GM21717 (cell line): ENCODE measurements around the gene RAB4A.
"Not testable (repeated sequence)": the region's sequence is repeated elsewhere in the genome, so short reads cannot be mapped to it uniquely, and the experiment has no call there.

Source experiments
- ATAC-seq: cut with Tn5 transposase; IDR thresholded peaks from one replicate; pipeline ENCODE4 v1.9.1; 2021; ENCODE audit warnings: mild to moderate bottlenecking, moderate library complexity; ENCODE audit not compliant: unreplicated experiment

Gene RAB4A

DNA sequence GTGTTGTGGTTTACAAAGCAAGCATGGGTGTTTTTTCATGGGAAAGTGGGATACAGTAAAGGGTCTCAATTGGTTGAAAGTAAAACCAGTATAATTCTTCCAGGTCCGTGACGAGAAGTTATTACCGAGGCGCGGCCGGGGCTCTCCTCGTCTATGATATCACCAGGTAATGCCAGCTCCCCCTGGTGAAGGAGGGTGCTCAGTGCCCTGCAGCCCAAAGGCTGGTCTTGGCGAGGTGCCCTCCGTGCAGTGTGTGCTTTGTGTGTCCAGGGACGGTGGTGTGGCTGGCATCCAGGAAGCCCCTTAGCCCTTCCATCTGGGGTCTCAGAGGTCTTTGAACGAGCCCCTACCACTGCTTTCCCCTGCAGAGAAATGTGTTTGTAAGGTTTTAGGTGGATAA lies 24.8 kb downstream of the RAB4A start:
- no peak for ATAC-seq

DNA sequence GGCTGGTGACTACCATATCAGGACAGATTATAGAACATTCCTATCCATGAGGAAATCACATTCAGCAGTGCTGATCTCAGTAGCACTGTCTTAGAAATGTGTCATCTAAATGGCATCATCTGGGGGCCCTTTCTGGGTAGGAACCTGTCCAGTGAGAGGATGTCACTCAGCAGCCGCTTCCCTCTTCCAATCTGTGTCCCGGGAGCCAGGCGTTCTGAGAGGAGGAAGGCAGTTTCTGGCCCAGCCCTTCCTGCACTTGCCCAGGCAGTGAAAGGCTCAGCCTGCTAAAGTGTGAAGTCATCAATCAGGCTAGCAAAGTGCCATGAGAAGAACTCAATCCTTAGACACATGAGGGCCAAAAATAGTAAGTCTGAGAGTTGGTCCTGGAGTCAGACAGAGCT lies 25.6 kb downstream of the RAB4A start:
- ATAC-seq: no peak

DNA sequence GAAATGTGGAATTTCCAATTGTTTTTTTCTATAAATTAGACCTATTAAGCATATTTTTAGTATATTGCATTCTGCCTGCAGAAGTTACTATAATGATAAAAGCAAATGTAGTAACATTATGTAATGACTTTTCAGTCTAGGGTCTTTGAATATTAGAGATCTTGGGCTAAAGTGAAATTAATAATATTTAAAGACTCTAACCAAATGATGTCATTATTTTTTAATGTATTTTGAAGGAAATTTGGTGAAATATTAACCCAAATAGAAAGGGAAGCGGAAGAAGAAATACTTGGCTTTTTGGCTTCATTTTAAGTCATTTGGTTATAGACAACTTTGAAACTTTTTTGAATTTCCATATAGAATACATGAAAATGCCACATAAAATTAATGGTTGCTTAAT lies 26.8 kb downstream of the RAB4A start:
- ATAC-seq: no peak

DNA sequence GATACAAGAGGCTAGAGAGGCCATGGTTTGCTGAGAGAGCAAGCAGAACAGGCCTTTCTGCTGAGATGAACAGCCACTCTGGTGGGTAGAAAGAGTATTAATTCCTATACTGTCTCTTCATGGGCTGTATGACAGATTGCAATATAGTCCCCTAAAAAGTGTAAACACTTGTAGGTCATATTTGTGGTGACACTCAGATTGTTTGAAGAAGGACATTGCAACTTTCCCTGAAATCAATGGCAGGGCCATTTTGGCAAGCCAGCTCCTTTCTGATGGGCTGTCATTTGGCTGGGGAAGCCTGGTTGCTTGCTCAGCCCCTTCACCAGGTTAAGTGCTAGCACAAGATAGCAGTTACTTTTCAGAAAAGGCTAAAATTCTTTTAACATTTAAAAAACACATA lies 27.5 kb downstream of the RAB4A start:
- no peak for ATAC-seq

DNA sequence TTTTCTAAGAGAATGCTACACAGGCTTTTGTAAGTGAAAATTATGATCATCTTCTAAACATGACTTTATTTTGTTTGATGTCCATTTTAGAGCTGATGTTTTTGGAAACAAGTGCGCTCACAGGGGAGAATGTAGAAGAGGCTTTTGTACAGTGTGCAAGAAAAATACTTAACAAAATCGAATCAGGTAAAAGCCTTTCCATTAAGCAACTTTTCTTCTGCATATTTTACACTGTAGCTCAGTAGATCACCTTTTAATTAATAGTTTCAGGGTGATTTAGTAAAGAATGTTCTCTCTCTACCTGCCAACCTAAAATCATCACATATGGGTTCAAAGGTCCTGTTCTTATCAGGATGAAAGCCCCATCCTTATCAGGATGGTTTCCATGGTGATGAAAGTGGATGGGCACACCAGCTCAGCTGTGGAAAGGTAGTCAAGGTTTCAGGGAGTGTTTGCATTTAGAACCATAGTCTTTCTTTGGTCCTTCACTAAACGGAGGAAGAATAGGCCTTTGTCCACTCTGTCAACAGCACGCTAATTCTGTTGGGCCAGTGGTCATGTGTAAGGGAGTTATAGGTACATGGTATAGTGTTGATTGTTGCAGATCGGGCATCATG lies 28.1 kb downstream of the RAB4A start:
- no peak for ATAC-seq

DNA sequence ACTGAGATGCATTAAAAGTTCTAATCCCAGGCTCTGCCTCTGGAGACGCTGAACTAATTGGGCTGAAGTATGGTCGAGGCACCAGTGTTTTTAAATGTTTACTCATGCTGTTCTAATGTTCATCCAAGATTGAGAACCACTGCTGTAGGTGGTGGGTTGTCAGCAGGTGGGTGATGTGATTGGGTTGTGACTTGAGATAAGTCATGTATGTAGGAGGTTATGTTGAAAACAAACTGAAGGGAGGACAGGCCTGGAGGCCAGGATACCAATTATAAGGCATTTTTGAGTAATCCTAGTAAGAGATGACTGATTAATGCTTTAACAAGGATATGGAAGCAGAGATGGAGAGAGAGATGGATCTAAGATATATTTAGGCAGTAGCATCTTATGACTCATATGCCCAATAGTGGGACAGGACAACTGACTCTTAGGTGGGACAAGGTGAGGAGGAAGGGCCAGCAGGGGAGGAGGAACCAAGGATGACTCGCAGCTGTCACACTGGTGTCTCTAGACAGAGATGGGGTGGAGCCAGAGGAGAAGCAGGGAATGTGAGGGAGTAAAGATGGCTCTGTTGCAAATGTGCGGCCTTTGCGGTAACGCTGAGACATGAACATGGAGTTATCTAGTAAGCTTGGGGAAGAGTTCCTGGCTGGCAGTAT lies 29.3 kb downstream of the RAB4A start:
- no peak for ATAC-seq

DNA sequence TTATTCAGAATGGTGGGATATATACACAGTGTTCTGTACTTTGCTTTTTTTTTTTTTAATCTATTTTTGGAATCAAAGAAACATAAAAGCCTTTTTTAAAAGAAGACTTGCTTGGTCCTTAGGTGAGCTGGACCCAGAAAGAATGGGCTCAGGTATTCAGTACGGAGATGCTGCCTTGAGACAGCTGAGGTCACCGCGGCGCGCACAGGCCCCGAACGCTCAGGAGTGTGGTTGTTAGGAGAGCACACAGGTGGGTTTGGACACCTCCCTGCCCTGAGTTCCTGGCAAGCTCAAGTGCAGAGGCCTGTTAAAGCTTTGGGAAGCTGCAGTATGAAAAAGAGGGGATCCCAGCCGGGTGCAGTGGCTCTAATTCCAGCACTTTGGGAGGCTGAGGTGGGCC lies 31.8 kb downstream of the RAB4A start:
- ATAC-seq: no peak

DNA sequence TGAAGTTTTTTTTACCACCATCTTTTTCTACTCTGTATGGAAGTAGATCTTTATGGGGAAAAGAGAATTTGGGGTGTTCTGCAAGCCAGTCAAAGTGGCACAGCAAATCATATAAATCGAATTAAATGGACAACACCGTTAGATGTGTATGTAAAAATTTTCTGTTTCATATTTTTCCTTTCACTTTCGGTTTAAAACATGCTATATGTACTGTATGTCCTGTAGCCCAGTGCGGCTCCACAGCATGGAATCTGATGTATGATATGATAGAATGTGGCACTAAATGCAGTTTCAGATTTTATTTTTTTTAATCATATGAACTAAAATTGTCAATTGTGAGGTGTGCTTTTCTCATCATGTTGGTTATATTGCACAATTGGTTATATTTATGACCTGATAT lies 32.9 kb downstream of the RAB4A start:
- no peak for ATAC-seq

DNA sequence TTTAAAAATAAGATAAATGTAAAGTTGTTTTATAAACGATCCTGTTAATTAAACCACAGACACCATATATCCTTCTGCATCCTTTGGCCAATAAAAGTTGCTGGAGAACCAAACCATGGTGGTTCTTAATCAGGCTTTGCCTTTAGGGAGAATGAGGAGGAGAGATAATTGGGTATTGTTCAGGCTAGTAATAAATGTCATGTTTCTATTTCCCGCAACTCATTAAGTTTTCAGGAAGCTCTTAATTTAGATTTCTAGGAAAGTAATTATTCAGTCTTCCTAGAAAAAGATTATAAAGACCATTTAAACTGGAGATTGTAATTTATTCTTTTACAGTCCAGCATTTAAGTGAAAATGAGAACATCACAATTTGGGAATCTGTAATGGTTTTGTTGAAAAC lies 34.5 kb downstream of the RAB4A start:
- ATAC-seq: no peak

DNA sequence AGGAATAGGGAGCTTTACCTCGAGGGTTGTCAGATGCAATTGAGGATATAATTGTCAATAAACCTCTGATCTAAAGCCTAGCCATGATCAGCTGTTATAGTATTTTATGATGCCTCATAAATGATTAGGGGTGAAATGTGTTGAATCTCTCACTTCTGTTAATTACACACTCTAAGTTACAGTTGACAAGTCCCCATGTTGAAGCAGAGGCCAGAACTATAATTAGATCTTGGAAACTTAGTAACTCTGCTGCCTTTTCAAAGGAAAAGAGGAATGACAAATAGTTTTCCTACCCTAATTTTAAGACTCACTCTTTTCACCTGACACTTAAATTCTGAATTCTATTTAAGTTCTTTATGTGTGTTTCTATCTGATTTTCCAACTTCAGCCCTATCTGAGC lies 38.2 kb downstream of the RAB4A start:
- no peak for ATAC-seq

DNA sequence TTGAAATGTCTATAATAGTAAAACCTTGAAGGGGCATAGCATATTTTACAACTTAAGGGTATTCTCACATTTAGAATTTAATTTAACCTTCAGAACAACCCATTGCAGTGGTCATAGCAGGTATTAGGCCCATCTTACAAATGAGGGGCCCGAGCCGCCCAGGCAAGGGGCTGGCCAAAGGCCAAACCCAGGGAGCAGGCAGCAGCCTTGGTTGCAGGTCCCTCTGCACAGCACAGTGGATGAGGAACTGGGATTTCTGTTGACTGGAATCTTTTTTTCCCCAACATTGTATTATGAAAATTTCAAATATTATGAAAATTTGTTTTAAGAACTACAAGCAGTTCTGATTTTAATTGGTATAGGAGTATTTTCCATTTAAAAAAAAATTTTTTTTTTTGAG lies 38.8 kb downstream of the RAB4A start:
- no peak for ATAC-seq

DNA sequence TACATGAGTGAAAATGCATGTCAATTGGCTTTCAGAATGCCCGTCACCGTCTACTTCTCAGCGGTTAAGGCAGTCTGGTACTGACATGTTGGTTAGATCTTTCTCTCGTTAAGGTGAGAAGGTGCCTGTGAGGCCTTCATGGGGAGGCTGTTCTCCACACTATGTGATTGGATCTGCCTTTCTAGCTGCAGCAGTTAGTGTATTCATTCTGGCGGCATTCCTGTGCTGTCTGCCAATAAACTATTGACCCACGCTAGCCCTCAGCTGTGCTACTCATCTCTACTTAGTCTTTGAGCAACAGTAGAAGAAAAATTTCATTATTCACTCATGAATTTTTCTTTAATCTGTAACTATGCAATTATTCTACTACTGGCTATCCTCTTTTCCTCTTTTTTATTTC lies 39.9 kb downstream of the RAB4A start:
- no peak for ATAC-seq

DNA sequence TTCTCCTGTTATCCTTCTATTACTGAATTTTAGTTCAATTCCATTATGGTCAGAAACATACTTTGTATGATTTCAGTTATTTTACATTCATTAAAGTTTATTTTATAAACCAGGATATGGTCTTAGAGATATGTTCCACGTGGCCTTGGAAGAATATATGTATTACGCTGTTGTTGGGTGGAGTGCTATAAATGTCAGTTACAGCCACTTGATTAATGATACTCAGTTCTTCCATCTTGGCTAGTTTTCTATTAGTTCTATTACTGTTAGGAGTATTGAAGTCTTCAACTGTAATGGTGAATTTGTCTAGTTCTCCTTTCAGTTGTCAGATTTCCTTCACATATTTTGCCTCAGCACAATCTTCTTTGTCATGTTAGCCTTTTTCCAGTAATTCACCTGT lies 45.3 kb downstream of the RAB4A start:
- ATAC-seq: no peak

DNA sequence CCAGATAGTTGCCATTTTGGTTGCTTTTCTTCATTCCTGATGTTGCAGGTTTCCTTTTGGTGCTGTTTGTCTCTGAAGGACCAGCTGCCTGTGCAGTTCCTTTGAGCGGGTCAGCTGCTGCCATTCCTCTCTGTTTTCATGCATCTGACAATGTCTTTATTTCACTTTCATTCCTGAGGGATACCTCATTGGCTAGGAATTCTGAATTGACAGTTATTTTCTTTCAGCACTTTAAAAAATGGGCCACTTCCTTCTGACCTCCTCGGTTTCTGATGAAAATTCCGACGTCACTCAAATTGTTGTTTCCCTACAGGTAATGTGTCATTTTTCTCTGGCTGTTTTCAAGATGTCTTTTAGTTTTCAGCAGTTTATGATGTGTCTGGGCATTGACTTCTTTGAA lies 47.1 kb downstream of the RAB4A start:
- ATAC-seq: no peak

DNA sequence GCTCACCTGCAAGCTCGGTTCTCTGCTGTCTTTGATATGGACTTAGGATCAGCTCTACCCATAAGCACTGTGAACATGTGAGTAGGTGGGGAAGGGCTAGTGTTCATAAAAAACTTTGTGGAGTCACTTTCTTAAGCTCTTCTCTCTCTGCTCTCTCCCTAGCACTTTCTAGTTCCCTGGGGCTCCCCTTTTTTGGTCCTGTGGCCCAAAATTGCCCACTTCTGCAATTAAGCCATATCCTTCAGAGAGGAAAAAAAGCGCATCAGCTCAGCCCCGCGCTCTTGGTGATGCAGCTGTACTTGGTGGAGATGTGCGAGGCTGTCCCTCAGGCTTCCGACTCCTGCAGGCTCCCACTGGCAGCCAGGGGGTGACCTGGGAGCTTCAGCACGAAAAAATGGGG lies 48.6 kb downstream of the RAB4A start:
- no peak for ATAC-seq

DNA sequence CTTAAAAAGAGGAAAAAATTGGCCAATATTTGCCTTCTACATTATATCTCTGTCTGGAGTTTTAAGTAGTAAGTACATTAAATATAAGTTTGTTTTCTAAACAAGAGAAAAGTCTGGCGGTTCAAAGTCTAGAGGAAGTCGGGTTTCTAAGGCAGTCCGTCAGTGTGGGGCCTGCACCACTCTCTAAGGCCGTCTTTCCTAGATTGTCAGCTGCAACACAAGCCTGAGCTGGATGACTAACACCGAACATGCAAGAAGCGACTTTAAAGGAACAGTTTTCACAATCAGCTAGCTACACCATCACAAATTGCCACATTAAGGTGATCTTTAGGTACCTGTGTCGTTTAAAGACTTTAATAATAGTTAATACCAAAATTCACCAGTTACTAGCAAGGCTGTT lies 52.3 kb downstream of the RAB4A start:
- no peak for ATAC-seq

DNA sequence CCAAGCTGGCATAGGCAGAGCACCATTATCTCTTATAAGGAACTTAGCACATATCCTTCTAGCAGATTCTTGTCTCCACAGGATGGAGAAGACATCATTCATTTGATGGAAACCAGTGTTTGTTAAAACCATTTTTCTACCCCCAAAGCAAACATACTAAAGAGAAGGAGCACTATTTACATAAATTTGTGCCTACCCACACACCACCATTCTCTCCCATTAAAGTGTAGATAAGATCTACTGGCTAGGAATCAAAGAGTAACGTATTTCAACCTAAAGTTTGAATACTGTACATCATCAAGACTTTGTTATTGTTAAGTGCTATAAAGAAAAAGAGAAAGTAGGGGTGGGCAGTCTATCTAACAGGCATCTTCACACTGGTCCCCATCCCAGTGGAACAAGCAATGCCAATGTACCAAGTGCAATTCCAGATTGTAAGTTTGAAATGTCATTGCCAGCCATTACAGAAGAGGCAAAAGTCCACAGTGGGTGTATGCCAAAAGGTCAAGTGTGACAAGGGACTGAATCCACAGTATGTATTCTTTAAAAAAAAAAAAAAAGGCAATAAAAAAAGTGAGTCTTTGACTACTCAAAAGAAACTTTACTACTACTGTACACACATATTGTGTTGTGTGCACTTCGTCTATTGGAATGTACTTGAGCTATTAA lies 53.1 kb downstream of the RAB4A start:
- no peak for ATAC-seq

DNA sequence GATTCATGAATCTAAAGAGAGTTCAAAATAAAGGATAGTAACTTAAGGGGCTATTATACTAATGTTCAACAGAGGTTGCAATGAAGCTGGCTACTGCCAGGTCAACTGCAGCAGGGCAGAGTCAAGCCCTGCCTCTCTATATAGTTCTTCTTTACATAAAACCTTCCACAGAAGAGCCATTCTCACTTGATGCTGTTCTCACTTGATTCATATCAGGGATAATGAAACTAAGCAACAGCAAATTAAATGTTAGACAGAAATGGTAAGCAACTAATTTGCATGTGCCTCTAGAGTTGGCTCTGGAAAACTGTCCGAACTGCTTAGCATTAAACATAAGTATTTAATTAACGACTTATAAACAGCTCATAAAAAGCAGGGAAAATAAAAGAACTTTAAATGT lies 54.5 kb downstream of the RAB4A start:
- no peak for ATAC-seq

DNA sequence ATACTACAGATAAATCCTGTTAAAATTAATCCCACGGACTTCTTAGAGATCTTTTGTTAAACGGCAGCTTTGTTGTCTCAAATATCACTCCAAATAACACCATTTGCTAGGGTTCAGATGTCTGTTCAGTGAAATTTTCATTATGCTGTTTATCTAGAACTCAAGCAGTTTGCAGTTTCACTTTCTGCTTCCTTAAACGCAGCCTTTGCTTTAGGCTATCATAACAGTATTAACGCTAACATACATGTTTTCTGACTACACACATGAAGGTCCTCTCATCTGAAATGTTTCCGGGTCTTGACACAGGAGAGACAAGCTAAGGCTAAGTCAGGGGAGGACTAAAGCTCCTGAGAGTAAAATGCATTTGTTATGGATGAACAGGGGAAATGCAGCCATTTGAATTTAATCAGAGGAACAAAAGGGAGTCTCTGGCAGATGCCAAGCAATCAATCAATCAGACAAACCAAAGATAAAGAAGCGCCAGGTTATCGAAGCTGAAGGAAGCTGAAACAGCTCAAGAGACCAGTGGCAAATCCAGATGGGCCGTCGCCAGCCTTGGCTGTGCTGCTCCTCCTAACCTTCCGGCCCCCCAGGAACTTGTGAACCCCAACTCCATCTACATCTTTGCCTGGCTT lies 55.1 kb downstream of the RAB4A start:
- ATAC-seq: no peak

DNA sequence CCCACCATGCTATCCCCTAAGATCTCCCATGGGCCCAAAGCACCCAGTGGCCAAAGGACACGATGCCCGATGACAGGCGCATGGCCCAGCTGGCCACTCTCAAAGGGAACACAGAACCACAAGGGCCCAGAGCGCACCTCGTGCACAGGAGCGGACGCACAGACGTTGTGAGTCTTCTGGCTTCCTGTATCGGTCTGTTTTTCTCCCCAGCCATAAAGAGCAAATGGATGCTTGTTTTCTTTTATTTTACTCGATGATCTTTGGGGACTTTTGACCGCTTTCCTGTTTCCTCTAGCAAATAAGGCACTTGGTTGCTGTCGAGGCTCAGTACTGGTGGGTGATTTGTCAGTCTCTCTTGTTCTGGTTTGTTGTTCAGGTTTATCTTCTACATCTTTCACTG lies 55.7 kb downstream of the RAB4A start:
- ATAC-seq: no peak

DNA sequence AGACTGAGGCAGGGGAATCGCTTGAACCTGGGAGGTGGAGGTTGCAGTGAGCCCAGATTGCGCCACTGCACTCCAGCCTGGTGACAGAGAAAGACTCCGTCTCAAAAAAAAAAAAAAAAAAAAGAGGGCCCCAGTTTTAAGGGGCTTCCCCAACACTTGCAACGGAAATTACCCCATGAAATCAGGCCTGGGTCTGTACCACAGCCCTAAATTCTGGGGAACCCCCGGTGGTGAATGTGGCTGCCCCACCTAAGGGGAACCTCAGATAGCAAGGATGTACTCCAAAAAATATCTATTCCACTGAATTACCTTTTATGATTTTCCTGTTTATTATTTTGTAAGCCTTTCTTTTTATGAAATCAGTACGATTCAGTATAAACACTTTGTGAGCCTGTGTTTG lies 56.9 kb downstream of the RAB4A start:
- not testable (repeated sequence) for ATAC-seq
